Measurements from ENCODE around the gene PRDM12. TPM values are rescaled to one million over a fixed set of nuclear protein-coding genes. Genes with fewer than 3 reads are reported as not detected.

Gene PRDM12
- total and polyA plus RNA-seq, 2 donors (not counting 1 experiment from before 2014, with no cell fraction given): not detected

GRCh38 chr9:130636648-130637020 lies 27.8 kb upstream of the PRDM12 start:
- H3K27me3 ChIP-seq (replicated peaks in 1 of 4; ENCODE audit: control extremely low read depth in 1 of 4, control insufficient read depth in 3 of 4, insufficient read depth in 4 of 4, low read length in 3 of 4): no peaks in the 10 kb centered on the region
- H3K4me3 ChIP-seq (ENCODE audit: control extremely low read depth in 1 of 5, extremely low read depth in 1 of 5, insufficient read depth in 1 of 5, low read depth in 2 of 5, low read length in 4 of 5): no peak overlapping the region
- H3K79me2 ChIP-seq (ENCODE audit: control insufficient read depth, insufficient read depth, low read length): no peaks in the 10 kb centered on the region
- no peak overlapping the region for H2AFZ ChIP-seq (ENCODE audit: insufficient read depth, low read depth, low read length, poor library complexity, severe bottlenecking)
- no peak overlapping the region for H3K27ac ChIP-seq (ENCODE audit: low read length in 2 of 2)
- no peak overlapping the region for H3K4me3 Mint-ChIP-seq
- peaks cover 0 to 38% of the 10 kb centered on the region in 2 experiments for H3K36me3 ChIP-seq (replicated peaks in 1 of 2; ENCODE audit: control extremely low read depth in 1 of 2, control insufficient read depth in 1 of 2, extremely low read depth in 1 of 2, insufficient read depth in 2 of 2, low read length in 1 of 2)
- ATAC-seq (ENCODE audit: low read depth) (no peak), DNase-seq (no peak)
- POLR2A ChIA-PET: no interaction called here
- no peaks in the 10 kb centered on the region for H3K4me1 ChIP-seq (ENCODE audit: control insufficient read depth in 2 of 2, insufficient read depth in 2 of 2, low read length in 2 of 2)
- WGBS (ENCODE audit: insufficient coverage): 95% methylated on average over 5 of the region's 9 CpGs
- CTCF ChIA-PET: no interaction called here
- peaks cover 0 to 2% (median 0%) of the 10 kb centered on the region in 3 donors for H3K9me3 ChIP-seq (ENCODE audit: control extremely low read depth in 1 of 3, control insufficient read depth in 2 of 3, insufficient read depth in 1 of 3, low read length in 2 of 3)
- TF ChIP-seq CTCF (IDR thresholded peaks at IDR 0.05): no peak
- TF ChIP-seq EZH2 (IDR thresholded peaks at IDR 0.05; ENCODE audit: borderline replicate concordance, insufficient read depth, low read depth, low read length, poor library complexity, severe bottlenecking): no peak
- intact Hi-C loops (cut with micrococcal nuclease): no loop called here
- H3K27ac Mint-ChIP-seq: no peak overlapping the region
- H3K4me2 ChIP-seq (replicated peaks; ENCODE audit: low read depth, low read length, poor library complexity, severe bottlenecking): no peak overlapping the region
- no peaks in the 10 kb centered on the region for H3K9me3 Mint-ChIP-seq (ENCODE audit: insufficient read depth)
- no peaks in the 10 kb centered on the region for H3K27me3 Mint-ChIP-seq
- no peak overlapping the region for H3K9ac ChIP-seq (ENCODE audit: low read length)
- H4K20me1 ChIP-seq (ENCODE audit: control insufficient read depth, insufficient read depth, low read length, poor library complexity, severe bottlenecking): no peaks in the 10 kb centered on the region
- H3K4me1 Mint-ChIP-seq: no peaks in the 10 kb centered on the region

- ChIA-PET POLR2A (no interaction called here), CTCF (no interaction called here)
- Histone ChIP-seq H3K27me3 (replicated peaks in 1 of 4; ENCODE audit: control extremely low read depth in 1 of 4, control insufficient read depth in 3 of 4, insufficient read depth in 4 of 4, low read length in 3 of 4) (no peaks in the 10 kb centered on the region), H3K79me2 (ENCODE audit: control insufficient read depth, insufficient read depth, low read length) (no peaks in the 10 kb centered on the region), H3K9ac (ENCODE audit: low read length) (no peak overlapping the region), H3K36me3 (replicated peaks in 1 of 2; ENCODE audit: control extremely low read depth in 1 of 2, control insufficient read depth in 1 of 2, extremely low read depth in 1 of 2, insufficient read depth in 2 of 2, low read length in 1 of 2) (peaks cover 0 to 26% of the 10 kb centered on the region in 2 experiments), H2AFZ (ENCODE audit: insufficient read depth, low read depth, low read length, poor library complexity, severe bottlenecking) (no peak overlapping the region), H3K4me1 (ENCODE audit: control insufficient read depth in 2 of 2, insufficient read depth in 2 of 2, low read length in 2 of 2) (no peaks in the 10 kb centered on the region), H3K4me3 (ENCODE audit: control extremely low read depth in 1 of 5, extremely low read depth in 1 of 5, insufficient read depth in 1 of 5, low read depth in 2 of 5, low read length in 4 of 5) (no peak overlapping the region), H3K4me2 (replicated peaks; ENCODE audit: low read depth, low read length, poor library complexity, severe bottlenecking) (no peak overlapping the region), H3K27ac (ENCODE audit: low read length in 2 of 2) (no peak overlapping the region), H4K20me1 (ENCODE audit: control insufficient read depth, insufficient read depth, low read length, poor library complexity, severe bottlenecking) (no peaks in the 10 kb centered on the region), H3K9me3 (ENCODE audit: control extremely low read depth in 1 of 3, control insufficient read depth in 2 of 3, insufficient read depth in 1 of 3, low read length in 2 of 3) (peaks cover 0 to 4% (median 0%) of the 10 kb centered on the region in 3 donors)
- 97% methylated on average over 36 of the region's 37 CpGs for WGBS (ENCODE audit: insufficient coverage)
- intact Hi-C loops (cut with micrococcal nuclease): no loop called here
- TF ChIP-seq CTCF (IDR thresholded peaks at IDR 0.05) (no peak), EZH2 (IDR thresholded peaks at IDR 0.05; ENCODE audit: borderline replicate concordance, insufficient read depth, low read depth, low read length, poor library complexity, severe bottlenecking) (no peak)
- Mint-ChIP-seq H3K27me3 (no peaks in the 10 kb centered on the region), H3K4me3 (no peak overlapping the region), H3K9me3 (ENCODE audit: insufficient read depth) (no peaks in the 10 kb centered on the region), H3K27ac (no peak overlapping the region), H3K4me1 (no peaks in the 10 kb centered on the region)
- DNase-seq: no peak
- no peak for ATAC-seq (ENCODE audit: low read depth)
Observed at GRCh38 chr9:130638284-130639123, 25.9 kb upstream of the PRDM12 start.
